NCI-H2171 treated with DMSO at 0.1 percent for 48 hours (cell line): ENCODE results near the gene NF1.
A peak's percentile ranks its signal among the peaks of the same experiment; 100 is the strongest.

ENCODE experiments used
- DNase-seq: peaks from one replicate; lab custom pipeline; 2025; lab: John Stamatoyannopoulos, UW

NF1 gene

GRCh38 chr17:31385428-31386285, 290.9 kb downstream of the NF1 start:
- no peak for DNase-seq

- peak; percentile 4 for DNase-seq
Observed at GRCh38 chr17:31386542-31387075, 291.8 kb downstream of the NF1 start.

GRCh38 chr17:31387438-31387837, 292.7 kb downstream of the NF1 start:
- no peak for DNase-seq

- no peak for DNase-seq
Observed at GRCh38 chr17:31388351-31388750, 293.6 kb downstream of the NF1 start.

- DNase-seq: peak; percentile 16
Observed at GRCh38 chr17:31388770-31389656, 294.2 kb downstream of the NF1 start.

GRCh38 chr17:31389657-31390381, 295.0 kb downstream of the NF1 start:
- no peak for DNase-seq

- no peak for DNase-seq
Observed at GRCh38 chr17:31390426-31390747, 295.6 kb downstream of the NF1 start.

- peak; percentile 28 for DNase-seq
Observed at GRCh38 chr17:31390748-31391495, 296.1 kb downstream of the NF1 start.

- peak; percentile 52 for DNase-seq
Observed at GRCh38 chr17:31391496-31391949, 296.7 kb downstream of the NF1 start, which contains the start of gene RAB11FIP4. Gene RAB11FIP4, plus strand, starts transcription at chr17:31391675. Its CDS starts 178 bp downstream, at chr17:31391853.

- peak; percentile 17 for DNase-seq
Observed at GRCh38 chr17:31392002-31392855, 297.5 kb downstream of the NF1 start.

GRCh38 chr17:31392856-31393748, 298.3 kb downstream of the NF1 start:
- DNase-seq: no peak

- no peak for DNase-seq
Observed at GRCh38 chr17:31393749-31394146, 299.0 kb downstream of the NF1 start.

- DNase-seq: no peak
Observed at GRCh38 chr17:31394544-31394943, 299.8 kb downstream of the NF1 start.

GRCh38 chr17:31397256-31397939, 302.6 kb downstream of the NF1 start:
- DNase-seq: peak; percentile 52

GRCh38 chr17:31398381-31399311, 303.9 kb downstream of the NF1 start:
- DNase-seq: peak; percentile 77

- DNase-seq: no peak
Observed at GRCh38 chr17:31400481-31400950, 305.7 kb downstream of the NF1 start.
